Measurements from ENCODE around the gene HTR2B. TPM values are rescaled to one million over a fixed set of nuclear protein-coding genes. Genes with fewer than 3 reads are reported as not detected.

The HTR2B gene
- total and polyA plus RNA-seq, 2 donors (not counting 1 experiment from before 2014, with no cell fraction given): 12.6 to 92.5 TPM

DNA sequence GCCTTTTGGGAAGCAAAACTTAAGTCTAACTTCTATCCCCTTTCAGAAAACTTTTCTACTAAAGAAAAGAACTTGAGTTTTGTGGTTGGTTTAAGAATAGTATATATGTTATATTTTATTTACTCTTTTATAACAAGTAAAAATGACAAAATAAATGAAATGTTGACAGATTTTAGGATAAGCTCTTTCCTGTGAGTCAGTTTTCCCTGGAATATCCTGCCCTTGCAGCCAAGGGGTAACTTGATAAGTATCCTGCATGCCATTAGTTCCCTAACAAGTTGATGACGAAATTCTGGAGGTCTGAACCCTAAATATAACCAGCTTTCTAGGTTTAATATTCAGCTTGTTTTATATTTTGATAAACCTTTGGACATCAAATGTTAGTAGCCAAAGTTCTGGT, 7.3 kb upstream of the HTR2B start:
- peak; percentile 53 to 87 for DNase-seq (ENCODE audit: low read depth in 2 of 2)
- H3K79me2 ChIP-seq (ENCODE audit: control insufficient read depth, insufficient read depth, low read length): peaks cover 7% of the 10 kb centered on the region

DNA sequence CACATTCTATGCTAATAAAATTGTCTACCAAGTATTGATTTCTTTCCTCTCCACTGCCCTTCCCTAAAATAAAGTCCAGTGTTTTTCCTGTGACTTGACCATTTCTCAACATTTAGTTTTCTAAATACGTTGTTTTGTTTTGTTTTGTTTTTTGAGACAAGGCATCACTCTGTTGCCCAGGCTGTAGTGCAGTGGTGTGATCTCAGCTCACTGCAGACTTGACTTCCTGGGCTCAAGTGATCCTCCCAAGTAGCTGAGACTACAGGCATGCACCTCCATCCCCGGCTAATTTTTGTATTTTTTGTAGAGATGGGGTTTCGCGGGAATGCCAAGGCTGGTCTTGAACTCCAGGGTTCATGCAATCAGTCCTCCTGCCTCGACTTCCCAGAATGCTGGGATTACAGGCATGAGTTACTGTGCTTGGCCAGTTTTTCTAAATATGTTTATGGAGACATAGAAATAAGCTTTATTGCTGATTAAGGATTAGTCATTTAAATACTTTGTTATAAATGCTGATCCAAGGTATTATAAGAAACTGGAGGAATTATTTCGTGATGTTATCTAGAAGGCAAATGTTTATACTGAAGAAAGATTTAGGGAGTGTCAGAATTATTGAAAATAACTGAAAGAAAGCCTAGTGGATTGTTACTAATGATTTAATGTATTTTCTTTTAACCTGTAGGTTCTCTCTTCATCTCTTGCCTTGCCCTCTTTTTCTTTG, 5.7 kb upstream of the HTR2B start:
- Histone ChIP-seq H4K20me1 (ENCODE audit: control insufficient read depth, extremely low read depth, insufficient read depth, low read length) (no peaks in the 10 kb centered on the region), H3K4me2 (ENCODE audit: extremely low read depth, insufficient read depth, low read length) (peak overlapping the region; percentile 33), H2AFZ (ENCODE audit: low read length) (no peak overlapping the region), H3K9me3 (ENCODE audit: control insufficient read depth, insufficient read depth, low read depth, low read length) (no peaks in the 10 kb centered on the region), H3K79me2 (ENCODE audit: control insufficient read depth, insufficient read depth, low read length) (peaks cover 7% of the 10 kb centered on the region), H3K36me3 (ENCODE audit: control insufficient read depth, insufficient read depth, low read length) (no peaks in the 10 kb centered on the region), H3K4me3 (replicated peaks in 1 of 4; ENCODE audit: control extremely low read depth in 1 of 4, insufficient read depth in 1 of 4, low read depth in 3 of 4, low read length in 4 of 4) (no peak overlapping the region), H3K27me3 (ENCODE audit: control insufficient read depth, insufficient read depth, low read length) (no peaks in the 10 kb centered on the region), H3K9ac (ENCODE audit: insufficient read depth, low read length) (no peak overlapping the region), H3K27ac (ENCODE audit: insufficient read depth, low read length) (peak overlapping the region; percentile 23), H3K4me1 (ENCODE audit: control insufficient read depth, extremely low read depth, insufficient read depth, low read length) (peaks cover 16% of the 10 kb centered on the region)
- DNase-seq (ENCODE audit: low read depth in 2 of 2): no peak
- TF ChIP-seq, protein P1, sequence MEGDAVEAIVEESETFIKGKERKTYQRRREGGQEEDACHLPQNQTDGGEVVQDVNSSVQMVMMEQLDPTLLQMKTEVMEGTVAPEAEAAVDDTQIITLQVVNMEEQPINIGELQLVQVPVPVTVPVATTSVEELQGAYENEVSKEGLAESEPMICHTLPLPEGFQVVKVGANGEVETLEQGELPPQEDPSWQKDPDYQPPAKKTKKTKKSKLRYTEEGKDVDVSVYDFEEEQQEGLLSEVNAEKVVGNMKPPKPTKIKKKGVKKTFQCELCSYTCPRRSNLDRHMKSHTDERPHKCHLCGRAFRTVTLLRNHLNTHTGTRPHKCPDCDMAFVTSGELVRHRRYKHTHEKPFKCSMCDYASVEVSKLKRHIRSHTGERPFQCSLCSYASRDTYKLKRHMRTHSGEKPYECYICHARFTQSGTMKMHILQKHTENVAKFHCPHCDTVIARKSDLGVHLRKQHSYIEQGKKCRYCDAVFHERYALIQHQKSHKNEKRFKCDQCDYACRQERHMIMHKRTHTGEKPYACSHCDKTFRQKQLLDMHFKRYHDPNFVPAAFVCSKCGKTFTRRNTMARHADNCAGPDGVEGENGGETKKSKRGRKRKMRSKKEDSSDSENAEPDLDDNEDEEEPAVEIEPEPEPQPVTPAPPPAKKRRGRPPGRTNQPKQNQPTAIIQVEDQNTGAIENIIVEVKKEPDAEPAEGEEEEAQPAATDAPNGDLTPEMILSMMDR (conservative IDR thresholded peaks at IDR 0.05 in 1 of 2, IDR thresholded peaks at IDR 0.05 in 1 of 2; ENCODE audit: low read depth in 1 of 2, low read length in 2 of 2): no peak
- TF ChIP-seq EZH2 (IDR thresholded peaks at IDR 0.05; ENCODE audit: low read length, missing control alignments): no peak

More for the DNA sequence above, 7.3 kb upstream of the HTR2B start:
- Histone ChIP-seq H4K20me1 (ENCODE audit: control insufficient read depth, extremely low read depth, insufficient read depth, low read length) (no peaks in the 10 kb centered on the region), H3K4me2 (ENCODE audit: extremely low read depth, insufficient read depth, low read length) (no peak overlapping the region), H3K9me3 (ENCODE audit: control insufficient read depth, insufficient read depth, low read depth, low read length) (no peaks in the 10 kb centered on the region), H3K27me3 (ENCODE audit: control insufficient read depth, insufficient read depth, low read length) (no peaks in the 10 kb centered on the region), H3K27ac (ENCODE audit: insufficient read depth, low read length) (no peak overlapping the region), H3K9ac (ENCODE audit: insufficient read depth, low read length) (no peak overlapping the region), H3K36me3 (ENCODE audit: control insufficient read depth, insufficient read depth, low read length) (no peaks in the 10 kb centered on the region), H2AFZ (ENCODE audit: low read length) (no peak overlapping the region), H3K4me3 (replicated peaks in 1 of 4; ENCODE audit: control extremely low read depth in 1 of 4, insufficient read depth in 1 of 4, low read depth in 3 of 4, low read length in 4 of 4) (peak overlapping the region in 1 of 4 experiments; percentile 5), H3K4me1 (ENCODE audit: control insufficient read depth, extremely low read depth, insufficient read depth, low read length) (peaks cover 16% of the 10 kb centered on the region)
- TF ChIP-seq, protein P1 (conservative IDR thresholded peaks at IDR 0.05 in 1 of 2, IDR thresholded peaks at IDR 0.05 in 1 of 2; ENCODE audit: low read depth in 1 of 2, low read length in 2 of 2): no peak
- no peak for TF ChIP-seq EZH2 (IDR thresholded peaks at IDR 0.05; ENCODE audit: low read length, missing control alignments)

DNA sequence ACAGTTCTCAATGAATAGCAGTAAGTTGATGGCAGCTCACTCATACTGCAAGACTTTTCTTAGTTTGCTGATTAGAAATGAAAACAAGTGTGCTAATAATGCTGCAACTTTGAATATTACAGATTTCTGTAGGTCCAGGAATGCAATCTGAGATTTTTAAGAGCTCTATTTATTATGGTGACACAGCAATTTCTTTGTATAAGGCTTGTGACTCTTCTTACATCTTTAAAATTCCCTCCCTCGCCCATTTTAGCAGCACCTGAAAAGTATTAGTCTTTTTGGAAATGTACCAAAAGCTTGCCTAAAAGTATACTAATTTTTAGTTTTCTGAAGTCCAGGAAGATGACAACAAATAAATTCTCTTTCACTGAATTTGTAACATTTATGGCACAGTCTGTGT, 4.4 kb upstream of the HTR2B start:
- no peaks in the 10 kb centered on the region for H3K36me3 ChIP-seq (ENCODE audit: control insufficient read depth, insufficient read depth, low read length)
- no peak overlapping the region for H2AFZ ChIP-seq (ENCODE audit: low read length)
- no peak overlapping the region for H3K4me2 ChIP-seq (ENCODE audit: extremely low read depth, insufficient read depth, low read length)
- H3K79me2 ChIP-seq (ENCODE audit: control insufficient read depth, insufficient read depth, low read length): peaks cover 5% of the 10 kb centered on the region
- no peaks in the 10 kb centered on the region for H3K9me3 ChIP-seq (ENCODE audit: control insufficient read depth, insufficient read depth, low read depth, low read length)
- no peak for DNase-seq (ENCODE audit: low read depth in 2 of 2)
- H3K27me3 ChIP-seq (ENCODE audit: control insufficient read depth, insufficient read depth, low read length): no peaks in the 10 kb centered on the region
- no peak overlapping the region for H3K27ac ChIP-seq (ENCODE audit: insufficient read depth, low read length)
- peaks cover 16% of the 10 kb centered on the region for H3K4me1 ChIP-seq (ENCODE audit: control insufficient read depth, extremely low read depth, insufficient read depth, low read length)
- no peak overlapping the region for H3K4me3 ChIP-seq (replicated peaks in 1 of 4; ENCODE audit: control extremely low read depth in 1 of 4, insufficient read depth in 1 of 4, low read depth in 3 of 4, low read length in 4 of 4)
- no peak overlapping the region for H3K9ac ChIP-seq (ENCODE audit: insufficient read depth, low read length)
- H4K20me1 ChIP-seq (ENCODE audit: control insufficient read depth, extremely low read depth, insufficient read depth, low read length): no peaks in the 10 kb centered on the region
- TF ChIP-seq, protein P1 (conservative IDR thresholded peaks at IDR 0.05 in 1 of 2, IDR thresholded peaks at IDR 0.05 in 1 of 2; ENCODE audit: low read depth in 1 of 2, low read length in 2 of 2): no peak
- no peak for TF ChIP-seq EZH2 (IDR thresholded peaks at IDR 0.05; ENCODE audit: low read length, missing control alignments)

Measured in fibroblast of lung (primary cell).